Left colon (tissue), 2 donors: ENCODE measurements around the gene FAM163A. TPM values are rescaled to one million over a fixed set of nuclear protein-coding genes. Genes with fewer than 3 reads are reported as not detected.

ENCODE experiments used
- ATAC-seq: fragments of 200-7000 bp; cut with Tn5 transposase; one replicate; pipeline ENCODE4 v1.9.1; 2020; ENCODE audit warnings: mild to moderate bottlenecking, moderate library complexity
- DNase-seq, 2 donors: peaks; one replicate each; pipeline ENCODE4 v3.0.0-alpha.2; 2020
- intact Hi-C, 2 donors: fragments of 100-400 bp; cut with DNase I in 1 of 2; cut with micrococcal nuclease in 1 of 2; formaldehyde crosslinking; loops; one replicate each; pipeline versions ENCODE4 v1.11.2 to v1.14.0; 2022; cut with DNase I, micrococcal nuclease
- total RNA-seq, 2 donors: library from RNA; stranded (reverse); fragmentation: NEBNext Ultra II Directional; extraction: Animal tissue kit (Norgen Biotek cat#: 25700); gene quantifications; one replicate each; pipeline ENCODE4 v1.2.1, GENCODE V29; 2021
- donor health status: DM: no; HTN: no; CAD: no.
- donor health status: DM: yes; HTN: yes; CAD: no.

FAM163A gene
- total RNA-seq, 2 donors from 2014 or later = 0.15 to 0.61 TPM

- ATAC-seq = no peak
- DNase-seq = no peak
- intact Hi-C loops = no loop called here
Observed at GRCh38 chr1:179745743-179746142, 2.7 kb downstream of the FAM163A start.

DNA sequence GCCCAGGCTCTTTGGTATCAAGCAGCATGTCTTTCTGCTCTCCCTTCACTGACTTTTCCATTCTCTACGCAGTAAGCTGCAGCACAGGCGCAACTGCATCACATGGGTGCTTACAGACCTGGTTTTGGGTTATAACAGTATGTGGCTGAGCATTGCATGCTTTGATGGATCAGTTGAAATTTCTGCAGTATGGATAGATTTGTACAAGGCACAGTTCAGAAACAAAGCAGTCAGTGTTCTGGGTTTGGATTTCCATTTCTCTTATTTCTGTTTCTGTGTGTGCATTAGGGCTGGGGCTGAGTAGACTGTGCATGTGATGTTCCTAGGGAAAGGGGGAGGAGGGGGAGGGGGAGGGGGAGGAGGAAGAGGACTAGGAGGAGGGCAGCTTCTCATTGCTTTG, 4.5 kb downstream of the FAM163A start:
- ATAC-seq = no peak
- no peak for DNase-seq
- intact Hi-C loops = no loop called here

DNA sequence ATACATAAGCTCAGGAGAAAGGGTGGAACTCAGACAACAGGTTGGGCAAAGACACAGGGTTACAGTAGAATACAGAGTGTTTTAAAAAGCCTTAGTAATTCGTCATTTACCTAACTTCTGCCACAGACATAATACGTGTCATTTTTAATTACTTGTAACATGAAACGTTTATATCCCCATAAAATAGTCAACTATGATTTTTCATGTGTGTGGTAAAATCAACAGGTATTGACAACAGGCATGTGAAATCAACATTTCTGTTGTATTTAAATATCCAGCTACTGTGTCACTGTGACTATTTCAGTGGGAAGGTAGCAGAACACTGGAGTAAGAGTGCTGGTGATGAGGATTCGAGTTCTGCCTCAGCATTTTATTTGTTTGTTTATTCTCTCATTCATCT, 5.7 kb downstream of the FAM163A start:
- intact Hi-C loops = no loop called here
- ATAC-seq (no peak), DNase-seq (no peak)

DNA sequence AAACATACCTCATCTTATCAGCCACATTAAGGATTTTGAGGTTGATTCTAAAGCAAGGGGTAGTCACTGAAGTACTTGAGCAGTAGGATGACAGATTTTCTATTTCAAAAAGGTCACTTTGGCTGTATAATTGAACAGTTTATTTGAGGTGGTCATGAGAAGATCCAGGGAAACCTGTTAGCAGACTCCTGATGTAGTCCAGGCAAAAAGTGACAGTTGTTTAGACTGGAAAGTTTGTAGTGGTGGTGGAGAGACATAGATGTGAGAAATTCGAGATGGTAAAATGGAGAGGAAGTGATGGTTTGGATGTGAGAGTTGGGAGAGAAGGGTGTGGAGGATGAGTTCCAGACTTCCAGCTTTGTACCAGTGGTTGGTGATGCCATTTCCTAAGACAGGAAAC, 7.5 kb downstream of the FAM163A start:
- no peak for DNase-seq
- intact Hi-C loops = no loop called here
- ATAC-seq = no peak

GRCh38 chr1:179753061-179753460, 10.0 kb downstream of the FAM163A start:
- DNase-seq (no peak), ATAC-seq (no peak)
- intact Hi-C loops = no loop called here

DNA sequence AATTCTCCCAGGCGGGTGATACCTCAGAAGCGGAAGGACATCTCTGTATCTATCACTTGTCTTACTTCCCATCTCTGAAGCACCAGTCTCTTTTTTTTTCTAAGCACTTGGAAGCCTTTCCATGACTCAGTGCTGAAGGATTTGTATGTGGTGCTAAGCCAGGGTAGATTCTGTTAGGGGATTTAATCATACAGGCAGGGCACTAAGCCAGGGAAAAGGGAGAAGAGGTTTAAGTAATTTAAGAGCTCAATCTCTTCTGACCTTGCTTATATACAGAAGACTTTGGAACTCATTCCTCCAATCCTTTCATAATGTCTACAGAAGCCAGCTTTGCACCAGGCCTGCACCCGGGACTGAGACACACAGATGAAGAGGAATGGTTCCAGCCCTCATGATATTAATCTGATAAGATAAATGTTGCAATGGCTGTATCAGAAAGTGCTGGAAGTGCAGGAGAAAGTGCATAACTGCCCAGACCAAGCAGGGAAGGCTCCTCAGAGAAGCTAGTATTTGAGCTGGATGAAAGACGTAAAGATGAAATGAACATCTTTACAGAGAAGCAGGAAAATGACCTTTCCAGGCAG, 11.0 kb downstream of the FAM163A start:
- ATAC-seq = no peak
- intact Hi-C loops = no loop called here
- DNase-seq = no peak

DNA sequence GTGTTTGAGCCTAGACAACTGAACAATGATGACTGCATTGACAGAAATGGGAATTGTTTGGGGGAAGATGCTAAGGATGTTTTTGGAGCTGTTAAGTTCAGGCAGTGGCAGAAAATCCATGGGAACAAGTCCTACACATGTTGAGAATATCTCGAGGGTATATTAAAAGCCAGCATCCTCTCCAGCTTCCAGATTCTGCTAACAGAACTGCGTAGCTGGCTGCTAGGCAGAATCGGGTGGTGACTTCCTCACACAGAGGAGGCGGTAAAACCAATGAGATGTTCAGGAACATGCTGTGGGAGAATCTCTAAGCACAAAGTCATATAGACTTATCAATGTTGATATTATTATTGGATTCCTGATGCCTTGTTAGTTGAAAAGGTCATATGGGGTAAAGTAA, 14.8 kb downstream of the FAM163A start:
- no peak for ATAC-seq
- DNase-seq = no peak
- intact Hi-C loops = no loop called here

GRCh38 chr1:179760521-179760920, 17.4 kb downstream of the FAM163A start:
- ATAC-seq (no peak), DNase-seq (no peak)
- intact Hi-C loops = no loop called here

DNA sequence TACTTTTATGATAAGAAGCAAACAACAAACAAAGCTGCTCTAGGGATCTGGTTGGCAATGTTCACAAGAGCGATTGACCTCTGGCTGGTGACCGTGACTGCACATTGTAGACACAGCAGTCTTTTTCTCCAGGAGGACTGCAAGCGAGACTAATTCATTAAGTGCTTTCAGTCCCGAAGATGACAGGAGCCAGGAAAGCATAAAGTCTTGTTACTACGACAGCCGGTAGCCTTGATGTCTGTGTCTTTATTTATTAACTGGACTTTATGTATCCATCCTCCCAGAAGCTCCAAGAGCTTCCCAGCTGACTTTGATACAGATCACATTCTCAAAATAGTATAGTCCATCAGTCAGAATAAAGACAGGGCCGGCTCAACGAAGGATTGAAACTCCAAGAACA, 18.2 kb downstream of the FAM163A start:
- intact Hi-C loops = no loop called here
- ATAC-seq (no peak), DNase-seq (no peak)

DNA sequence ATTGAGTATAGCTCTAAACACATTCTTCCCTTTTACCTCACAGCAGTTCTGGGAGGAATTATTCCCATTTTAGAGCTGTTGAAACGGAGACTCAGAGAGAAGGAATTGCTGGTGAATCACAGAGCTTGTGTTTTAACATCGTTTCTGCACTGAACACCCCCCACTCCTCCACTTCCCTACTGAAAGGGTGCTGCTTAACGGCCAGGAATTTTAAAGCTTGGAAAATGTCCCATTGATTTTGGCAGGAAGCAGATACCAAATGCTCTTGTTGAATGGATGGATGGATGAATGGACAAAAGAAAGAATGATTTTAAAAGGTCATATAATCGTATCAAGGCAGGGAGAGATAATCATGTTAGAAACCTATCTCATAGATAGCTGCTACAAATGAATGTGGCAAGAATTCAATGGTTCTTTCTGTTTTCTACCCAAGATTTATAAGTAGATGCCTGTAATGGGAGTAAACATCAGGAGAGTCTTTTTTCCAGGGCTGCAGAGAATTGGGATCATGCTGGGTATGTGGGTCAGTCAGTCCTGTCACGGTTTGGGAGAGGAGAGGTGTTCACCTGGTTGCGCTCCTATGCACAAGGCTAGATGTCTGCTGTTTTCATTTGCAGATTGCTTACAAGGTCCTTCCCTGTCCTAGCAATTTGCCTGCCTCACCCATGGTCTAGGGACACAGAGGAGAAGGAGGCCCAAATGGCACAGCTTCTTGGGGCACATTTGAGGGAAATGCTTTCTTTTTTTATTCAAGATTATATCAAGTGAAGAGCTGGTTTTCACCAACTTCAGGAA, 19.0 kb downstream of the FAM163A start:
- no peak for DNase-seq
- intact Hi-C loops = no loop called here
- no peak for ATAC-seq

GRCh38 chr1:179767177-179767581, 24.1 kb downstream of the FAM163A start:
- intact Hi-C loops = no loop called here
- DNase-seq (no peak), ATAC-seq (no peak)

DNA sequence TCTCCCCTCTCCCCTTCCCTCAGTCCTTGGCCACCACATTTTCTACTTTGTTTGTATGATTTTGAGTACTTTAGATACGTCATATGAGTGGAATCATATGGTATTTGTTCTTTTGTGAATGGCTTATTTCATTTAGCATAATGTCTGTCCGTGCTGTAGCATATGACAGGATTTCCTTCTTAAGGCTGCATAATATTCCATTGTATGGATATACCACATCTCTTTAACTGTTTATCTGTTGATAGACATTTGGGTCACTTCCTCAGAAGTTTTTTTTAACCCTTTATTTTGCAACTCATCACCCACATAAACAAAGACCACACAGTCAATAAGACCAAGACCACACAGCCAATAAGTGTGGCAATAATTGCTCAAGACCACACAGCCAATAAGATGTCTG, 24.9 kb downstream of the FAM163A start:
- DNase-seq (no peak), ATAC-seq (no peak)
- intact Hi-C loops = no loop called here

- intact Hi-C loops = no loop called here
- DNase-seq = no peak
- no peak for ATAC-seq
Observed at GRCh38 chr1:179770887-179771502, 27.9 kb downstream of the FAM163A start.

GRCh38 chr1:179773264-179773663, 30.2 kb downstream of the FAM163A start:
- ATAC-seq = no peak

GRCh38 chr1:179774000-179774399, 30.9 kb downstream of the FAM163A start:
- no peak for ATAC-seq
- intact Hi-C loops = no loop called here

More at GRCh38 chr1:179773264-179773663, 30.2 kb downstream of the FAM163A start:
- DNase-seq = no peak
- intact Hi-C loops = no loop called here

DNA sequence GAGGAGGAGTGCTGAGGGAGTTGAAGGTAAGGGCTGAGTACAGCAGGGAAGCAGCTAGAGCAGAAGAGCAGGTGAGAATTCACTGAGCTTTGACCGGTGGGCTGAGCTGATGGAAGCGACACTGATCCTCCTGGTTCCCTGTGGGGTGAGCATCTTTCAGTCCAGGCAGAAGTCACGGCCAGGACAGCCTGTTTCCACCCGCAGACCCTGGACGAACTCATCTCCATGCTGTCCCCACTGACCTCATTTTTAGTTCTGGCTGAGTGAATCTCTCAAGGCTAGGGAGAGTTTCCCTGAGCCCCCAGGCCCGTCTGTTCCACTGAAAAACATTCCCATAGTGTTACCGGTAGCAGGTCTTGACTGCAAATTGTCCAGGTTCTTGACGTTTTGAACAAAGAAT, 31.5 kb downstream of the FAM163A start:
- DNase-seq (no peak), ATAC-seq (no peak)
- intact Hi-C loops = no loop called here

More at GRCh38 chr1:179774000-179774399, 30.9 kb downstream of the FAM163A start:
- no peak for DNase-seq

GRCh38 chr1:179775009-179775408, 31.9 kb downstream of the FAM163A start:
- DNase-seq = no peak
- ATAC-seq = no peak
- intact Hi-C loops = no loop called here

DNA sequence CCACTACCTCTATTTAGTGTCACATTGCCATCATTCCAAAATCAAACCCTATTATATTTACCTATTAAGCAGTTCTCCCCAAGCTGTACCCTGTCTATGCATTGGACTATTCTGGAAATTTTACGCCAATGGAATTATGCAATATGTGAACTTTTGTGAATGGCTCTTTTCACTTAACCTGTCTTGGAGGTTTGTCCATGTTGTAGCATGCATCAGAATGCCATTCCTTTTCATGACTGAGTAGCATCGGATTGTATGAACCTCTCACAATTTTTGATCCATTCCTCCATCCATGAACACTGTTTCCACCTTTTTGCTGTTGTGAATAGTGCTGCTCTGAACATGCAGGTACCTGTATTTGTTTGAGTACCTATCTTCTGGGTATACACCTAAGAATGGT, 33.7 kb downstream of the FAM163A start:
- ATAC-seq = no peak
- intact Hi-C loops = no loop called here
- DNase-seq = no peak

DNA sequence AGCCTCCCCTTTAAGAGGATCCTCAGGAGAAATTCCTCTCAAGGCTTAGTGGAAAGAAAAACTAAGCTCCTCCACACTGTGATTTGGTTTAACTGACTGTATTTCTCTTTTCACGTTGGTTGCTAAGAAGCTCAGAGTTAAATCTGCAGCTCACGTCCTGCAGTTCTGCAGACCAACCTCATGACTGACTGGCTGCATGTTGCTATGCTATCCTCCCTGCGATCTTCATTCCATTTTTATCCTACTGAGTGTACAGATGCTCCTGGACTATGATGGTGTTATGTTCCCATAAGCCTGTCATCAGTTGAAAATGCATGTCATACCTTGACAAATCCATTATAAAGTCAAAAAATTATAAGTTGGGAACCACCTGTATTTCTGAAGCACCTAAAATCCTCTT, 34.6 kb downstream of the FAM163A start:
- ATAC-seq = no peak
- intact Hi-C loops = no loop called here
- DNase-seq = no peak

DNA sequence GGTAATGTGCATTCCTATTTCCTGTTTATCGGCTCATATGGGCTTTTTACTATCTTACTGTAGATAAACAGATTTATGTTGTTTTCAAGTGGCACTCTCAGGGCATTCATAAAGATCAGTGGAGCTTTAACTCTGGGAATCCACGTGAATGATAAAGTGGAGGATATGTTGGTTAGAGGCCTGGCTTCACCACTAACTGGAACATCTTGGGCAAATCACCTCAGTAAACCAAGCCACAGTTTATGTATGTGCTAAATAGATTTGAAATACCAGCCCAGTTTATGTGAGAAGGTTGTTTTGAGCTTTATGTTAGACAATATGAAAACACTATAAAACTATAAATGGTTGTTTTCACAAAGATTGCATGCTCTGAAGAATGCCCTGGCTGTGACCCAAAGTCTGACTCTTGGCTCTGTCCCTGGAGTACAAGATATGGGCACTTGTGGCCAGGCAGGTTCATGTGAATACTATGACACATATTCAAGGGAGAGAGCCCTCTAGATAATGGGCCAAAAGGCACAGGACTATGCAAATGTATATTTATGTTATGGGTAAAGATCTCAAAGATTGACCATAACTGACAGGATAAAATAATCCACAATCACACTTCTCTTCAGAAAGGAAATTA, 36.7 kb downstream of the FAM163A start:
- DNase-seq (no peak), ATAC-seq (no peak)
- intact Hi-C loops = no loop called here
